HG03175 (cell line): Measurements from ENCODE around the gene GIT1.
"Not testable (repeated sequence)": the region's sequence is repeated elsewhere in the genome, so short reads cannot be mapped to it uniquely, and the experiment has no call there.

Experiments
- ATAC-seq: cut with Tn5 transposase; IDR thresholded peaks from one replicate; pipeline ENCODE4 v1.9.1; 2021; ENCODE audit warnings: mild to moderate bottlenecking, moderate library complexity; ENCODE audit not compliant: unreplicated experiment

The GIT1 gene

DNA sequence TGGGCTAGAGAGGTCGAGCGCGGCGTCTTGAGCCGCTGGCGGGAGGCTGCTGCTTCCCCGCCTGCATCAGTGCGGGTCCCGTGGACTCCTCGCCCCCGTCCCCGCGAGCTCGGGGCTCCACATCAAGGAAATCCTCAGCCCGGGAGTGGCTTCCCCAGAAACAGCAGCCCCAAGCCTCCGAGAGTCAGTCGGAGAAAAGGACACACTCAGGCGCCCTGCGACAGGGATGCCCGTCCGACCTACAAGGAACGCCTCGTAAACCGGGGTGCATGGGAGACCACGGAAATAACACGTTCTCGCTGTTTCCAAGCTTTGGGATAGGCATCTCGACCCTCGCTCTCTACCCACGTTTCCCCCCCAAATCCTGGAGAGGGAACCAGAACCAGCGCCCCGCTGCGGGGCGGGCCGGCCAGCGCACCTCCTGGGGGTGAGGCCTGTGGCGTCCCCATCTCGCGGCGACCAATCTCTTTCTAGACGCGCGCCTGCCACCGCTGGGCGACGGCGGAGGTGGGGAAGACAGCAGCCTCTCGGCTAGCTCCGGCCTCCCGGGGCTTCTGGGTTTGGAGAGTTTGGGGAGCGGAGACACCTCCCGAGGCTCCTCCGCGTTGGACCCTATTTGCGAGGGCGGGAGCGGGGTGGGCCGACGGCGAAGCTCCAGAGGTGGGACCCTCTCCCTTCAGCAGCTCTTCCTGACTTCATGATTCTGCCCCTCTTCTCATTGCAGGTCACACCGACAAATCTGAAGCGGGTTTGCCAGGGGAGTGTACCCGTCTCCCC, 21.7 kb downstream of the GIT1 start:
- peak; percentile 36 for ATAC-seq

DNA sequence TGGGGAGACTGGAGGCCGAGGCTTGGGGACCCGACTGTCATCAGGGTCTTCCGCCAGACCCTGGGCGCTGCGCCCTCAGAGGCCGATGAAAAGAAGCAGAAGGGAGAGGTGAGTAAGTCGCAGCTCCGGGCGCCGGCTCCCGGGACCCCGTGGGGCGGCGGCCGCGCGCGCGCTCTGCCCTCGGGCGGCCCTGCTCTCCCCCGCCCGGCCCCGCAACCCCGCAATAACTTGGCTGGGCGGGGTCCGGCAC, 22.2 kb downstream of the GIT1 start:
- ATAC-seq, result peak; percentile 2

DNA sequence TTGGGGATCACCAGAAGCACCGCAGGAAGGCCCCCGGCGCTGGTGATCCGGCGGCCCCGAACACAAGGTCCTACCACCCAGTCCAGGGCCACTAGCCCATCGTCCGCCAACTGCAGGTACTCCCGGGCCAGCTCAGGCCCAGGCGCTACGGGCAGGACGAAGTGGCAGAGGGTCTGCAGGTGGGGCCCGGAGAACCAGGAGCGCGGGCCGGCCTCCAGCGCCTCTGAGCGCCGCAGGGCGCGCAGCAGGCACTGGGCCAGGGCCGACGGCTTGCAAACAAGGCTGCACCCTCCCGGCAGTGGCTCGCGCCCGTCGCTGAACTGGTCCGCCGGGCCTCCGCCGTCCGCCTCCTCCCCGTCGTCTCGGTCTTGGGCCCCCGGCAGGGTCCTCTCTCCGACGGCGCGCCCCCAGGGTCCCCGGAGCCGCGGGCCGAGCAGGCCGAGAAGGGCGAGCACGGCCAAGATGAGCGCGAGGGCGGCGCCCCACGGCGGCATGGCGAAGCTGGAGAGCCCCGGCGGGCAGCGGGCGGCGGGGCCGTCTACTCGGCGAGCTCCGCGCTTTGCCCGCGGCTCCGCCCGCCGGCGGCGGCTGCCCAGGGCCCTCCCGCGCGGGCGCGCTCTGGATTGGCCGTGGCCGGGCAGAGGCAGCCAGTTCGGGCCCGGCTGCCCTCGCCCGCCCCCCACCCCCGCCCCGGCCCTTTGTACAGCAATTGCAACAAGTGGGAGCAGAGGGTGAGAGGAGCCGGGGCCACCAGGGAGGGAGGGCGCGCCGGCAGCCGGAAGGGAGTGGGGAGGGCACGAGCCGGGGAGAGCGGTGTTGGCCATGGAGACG, 22.8 kb downstream of the GIT1 start, which contains the start of gene ABHD15:
TSS of gene ABHD15 (minus strand) at position 565 of the 831 bp plus-strand sequence. CDS start at position 494, 71 bp downstream.
- peak; percentile 27 for ATAC-seq

DNA sequence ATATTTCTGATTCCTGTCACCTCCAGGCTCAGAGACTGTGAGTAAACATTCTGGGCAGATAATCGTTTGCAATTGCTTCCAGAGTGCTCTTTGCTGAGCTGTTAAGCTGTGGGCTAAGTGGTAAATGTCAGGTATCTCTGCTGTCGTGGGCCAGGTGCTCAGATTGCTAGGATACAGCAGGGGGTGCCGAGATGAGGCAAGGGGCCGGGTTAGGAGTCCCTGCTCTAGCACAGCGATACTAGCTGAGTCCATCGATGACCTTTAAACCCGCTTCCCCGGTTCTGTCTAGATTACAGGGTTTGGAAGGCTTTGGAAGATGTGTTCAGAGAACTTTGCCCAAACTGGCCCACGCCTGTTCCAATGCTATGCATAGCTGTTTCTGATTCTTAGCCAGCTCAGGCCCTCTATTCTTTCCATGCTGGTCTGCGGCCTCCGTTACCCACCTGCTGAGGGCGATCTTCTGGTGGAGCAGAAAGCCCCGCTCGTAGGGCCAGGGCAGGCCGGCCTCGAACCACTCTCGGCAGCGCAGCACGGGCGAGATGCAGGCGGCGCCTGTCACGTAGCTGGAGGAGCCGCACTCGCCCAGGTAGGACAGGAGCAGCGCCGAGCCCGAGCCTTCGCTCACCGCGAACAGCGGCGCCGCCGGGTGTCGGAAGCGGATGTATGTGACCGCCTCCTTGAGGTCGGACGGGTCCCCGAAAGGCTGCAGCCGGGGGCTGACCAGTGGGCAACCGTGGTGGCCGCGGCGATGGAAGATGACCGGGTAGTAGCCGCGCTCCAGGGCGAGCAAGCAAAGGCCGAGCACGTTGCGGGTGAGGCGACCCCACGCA, 23.6 kb downstream of the GIT1 start:
- ATAC-seq, result no peak

DNA sequence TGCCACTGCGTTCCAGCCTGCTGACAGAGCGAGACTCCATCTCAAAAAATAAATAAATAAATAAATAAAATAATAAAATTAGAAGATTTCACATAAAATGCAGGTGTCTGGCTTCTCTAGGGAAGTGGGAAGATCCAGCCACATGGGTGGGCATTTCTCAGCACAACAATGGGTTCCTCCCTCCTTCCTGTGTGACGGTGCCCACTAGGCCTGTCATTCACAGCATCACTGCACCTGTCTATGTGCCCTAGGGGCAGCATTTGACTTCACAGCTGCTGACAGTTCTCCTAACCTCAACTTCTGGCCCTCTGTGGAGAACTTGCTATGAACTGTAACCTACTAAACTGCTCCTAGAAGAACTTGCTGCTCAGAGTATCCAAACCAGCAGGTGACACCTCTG, 25.6 kb downstream of the GIT1 start:
- no peak for ATAC-seq

DNA sequence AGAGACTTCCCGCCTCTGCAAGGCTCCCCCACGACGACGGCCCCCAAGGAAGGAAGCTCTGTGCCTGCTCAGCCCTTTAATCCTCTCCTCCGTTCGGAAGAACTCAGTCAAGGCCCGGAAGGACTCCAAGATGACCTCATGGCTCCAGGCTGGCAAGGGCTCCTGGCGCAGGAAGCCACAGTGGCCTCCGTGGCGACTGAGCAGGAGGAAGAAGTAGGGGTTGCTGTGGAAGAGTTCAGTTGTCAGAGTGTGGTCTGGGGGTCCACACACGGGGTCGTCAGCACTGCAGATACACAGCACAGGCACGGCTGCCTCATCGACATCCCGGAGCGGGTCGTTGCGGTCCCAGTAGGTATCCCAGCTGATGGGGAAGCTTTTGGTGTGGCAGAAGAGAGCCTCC, 26.8 kb downstream of the GIT1 start:
- ATAC-seq, result no peak

DNA sequence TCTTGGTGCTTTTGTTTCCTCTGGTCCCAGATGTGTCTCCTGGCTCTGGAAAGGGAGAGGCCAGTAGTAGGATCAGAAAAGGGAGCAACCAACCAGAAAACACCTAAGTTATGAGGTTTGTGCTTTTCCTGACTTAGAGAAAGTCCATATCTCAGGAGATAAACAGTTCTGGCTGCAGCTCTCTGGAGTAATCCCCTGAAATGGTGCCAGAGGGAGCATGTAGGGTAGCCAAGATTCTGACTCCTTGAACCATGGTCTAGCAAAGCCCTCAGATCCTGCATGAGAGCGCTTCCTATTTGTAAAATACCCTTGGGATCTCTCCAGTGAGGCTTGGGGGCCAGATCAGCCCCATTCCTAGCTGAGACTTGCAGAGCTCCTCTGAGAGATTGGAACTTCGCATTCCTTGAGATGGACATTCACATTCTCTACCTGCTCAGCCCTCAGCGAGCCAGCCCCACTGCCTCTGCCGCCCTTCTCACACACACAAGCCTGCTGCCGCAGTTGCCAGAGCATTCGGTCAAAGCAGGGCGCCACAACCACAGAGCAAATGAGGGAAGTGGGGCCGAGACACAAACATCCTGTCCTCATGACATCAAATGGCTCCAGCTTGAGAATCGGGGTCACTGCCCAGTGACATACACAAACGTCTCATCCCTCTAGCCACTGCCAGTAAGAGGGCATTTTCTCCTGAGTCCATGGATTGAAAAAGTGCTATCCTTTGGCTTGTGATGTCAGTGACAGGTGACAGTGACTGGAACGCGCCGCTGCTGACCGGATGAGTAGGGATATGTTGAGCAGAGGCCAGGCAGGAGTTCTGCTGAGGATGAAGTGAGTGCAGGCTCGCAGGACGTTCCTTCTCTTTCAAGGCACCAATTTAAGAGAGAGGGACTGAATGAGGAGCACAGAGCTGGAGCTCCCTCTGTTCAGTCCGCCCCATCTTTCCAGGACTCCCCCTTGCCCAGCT, 27.6 kb downstream of the GIT1 start:
- no peak for ATAC-seq

DNA sequence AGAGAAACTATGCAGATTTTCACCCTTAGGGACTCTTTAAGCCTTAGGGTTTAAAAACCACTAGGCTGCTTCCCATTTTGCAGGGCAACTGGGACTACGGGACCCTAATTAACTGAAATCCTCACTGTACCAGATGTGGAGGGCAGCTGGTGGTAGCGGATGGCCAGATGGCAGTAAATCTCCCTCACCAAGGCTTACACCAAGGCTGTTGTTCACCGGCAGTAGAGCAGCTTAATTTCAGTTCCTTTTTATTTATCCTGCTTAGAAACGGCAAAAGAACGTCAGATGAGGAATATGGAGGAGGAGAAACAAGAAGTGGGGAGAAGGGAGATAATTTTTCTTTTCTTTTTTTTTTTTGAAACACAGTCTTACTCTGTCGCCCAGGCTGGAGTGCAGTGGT, 29.1 kb downstream of the GIT1 start:
- ATAC-seq, result peak; percentile 42

DNA sequence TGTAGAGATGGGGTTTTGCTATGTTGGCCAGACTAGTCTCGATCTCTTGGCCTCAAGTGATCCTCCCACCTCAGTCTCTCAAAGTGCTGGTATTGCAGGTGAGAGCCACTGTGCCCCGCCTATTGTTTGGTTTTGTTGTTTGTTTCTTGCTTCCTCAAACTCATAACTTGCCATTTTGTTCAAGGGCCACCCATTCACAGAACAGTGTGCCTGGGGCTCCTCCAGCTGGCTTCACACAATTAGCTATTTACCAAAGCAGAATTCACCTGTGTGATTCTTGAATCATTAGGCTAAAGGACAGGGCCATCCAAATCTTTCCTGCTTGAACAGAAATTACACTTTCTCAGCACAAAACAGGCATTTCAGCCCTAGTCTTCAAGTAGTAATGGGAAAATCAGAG, 29.8 kb downstream of the GIT1 start:
- no peak for ATAC-seq

DNA sequence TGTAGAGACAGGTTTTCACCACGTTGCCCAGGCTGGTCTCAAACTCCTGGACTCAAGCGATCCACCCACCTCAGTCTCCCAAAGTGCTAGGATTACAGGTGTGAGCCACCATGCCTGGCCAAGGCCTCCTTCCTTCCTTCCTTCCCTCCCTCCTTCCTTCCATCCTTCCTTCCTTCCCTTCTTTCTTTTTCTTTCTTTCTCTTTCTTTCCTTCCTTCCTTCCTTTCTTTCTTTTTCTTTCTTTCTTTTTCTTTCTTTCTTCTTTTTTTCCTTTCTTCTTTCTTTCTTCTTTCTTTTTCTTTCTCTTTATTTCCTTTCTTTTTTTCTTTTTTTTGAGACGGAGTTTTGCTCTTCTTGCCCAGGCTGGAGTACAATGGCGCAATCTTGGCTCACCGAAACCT, 31.3 kb downstream of the GIT1 start:
- ATAC-seq, result not testable (repeated sequence)

DNA sequence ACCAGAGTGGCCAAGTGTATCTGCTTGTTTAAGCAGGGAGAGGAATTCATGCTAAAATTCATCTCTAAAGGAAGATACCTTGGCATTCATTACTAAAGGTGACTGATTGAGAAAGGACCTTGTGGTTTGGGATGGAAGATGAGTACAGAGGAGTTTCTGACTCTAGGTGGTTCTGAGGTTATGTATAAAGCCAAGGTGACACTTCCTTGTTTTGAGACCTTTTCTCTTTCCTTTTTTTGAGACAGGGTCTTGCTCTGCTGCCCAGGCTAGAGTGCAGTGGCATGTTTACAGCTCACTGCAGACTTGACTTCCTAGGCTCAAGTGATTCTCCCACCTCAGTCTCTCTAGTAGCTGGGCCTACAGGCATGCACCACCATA, 31.7 kb downstream of the GIT1 start:
- peak; percentile 45 for ATAC-seq

DNA sequence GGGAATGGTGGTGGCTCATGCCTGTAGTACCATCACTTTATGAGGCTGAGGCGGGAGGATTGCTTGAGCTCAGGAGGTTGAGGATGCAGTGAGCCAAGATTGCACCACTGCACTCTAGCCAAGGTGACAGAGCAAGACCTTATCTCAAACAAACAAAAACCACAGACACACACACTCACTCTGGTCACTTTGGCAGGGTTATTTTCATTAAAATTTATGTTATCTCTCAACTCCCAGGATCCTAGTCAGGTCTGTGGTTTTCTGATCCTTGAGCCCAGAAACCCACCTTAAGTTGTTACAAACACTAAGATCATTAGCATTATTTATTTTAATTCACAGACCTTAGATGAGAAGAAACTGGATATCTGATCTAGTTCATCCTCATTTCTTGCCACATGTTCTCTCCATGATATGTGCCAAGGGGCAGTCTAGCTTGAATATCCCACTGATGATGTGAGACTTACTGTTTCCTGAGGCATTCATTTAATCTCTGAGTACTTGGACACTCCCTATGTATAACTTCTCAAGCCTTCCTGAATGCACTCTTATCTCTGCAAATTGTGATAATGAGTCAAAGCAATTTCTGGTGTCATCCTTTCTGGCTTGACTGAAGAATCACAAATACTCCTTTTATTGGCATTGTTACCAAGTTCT, 32.2 kb downstream of the GIT1 start:
- ATAC-seq, result no peak

DNA sequence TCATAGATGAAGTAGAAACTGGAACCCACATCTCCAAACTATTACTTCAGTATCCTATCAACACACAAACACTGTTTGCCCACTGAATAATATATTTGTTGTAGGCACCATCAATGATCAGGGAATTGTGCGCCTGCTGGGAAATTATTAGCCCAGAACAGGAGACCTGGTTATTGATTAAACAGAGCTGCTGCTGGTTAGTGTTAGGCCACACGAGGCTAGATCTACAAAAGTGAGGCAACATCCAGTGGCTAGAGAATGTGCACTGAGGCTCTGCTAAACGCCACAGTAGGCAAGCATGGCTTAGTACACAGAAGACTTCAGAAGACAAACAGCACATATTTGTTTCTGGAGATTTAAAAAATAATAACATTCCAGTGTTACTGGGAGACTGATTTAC, 33.6 kb downstream of the GIT1 start:
- ATAC-seq, result no peak

DNA sequence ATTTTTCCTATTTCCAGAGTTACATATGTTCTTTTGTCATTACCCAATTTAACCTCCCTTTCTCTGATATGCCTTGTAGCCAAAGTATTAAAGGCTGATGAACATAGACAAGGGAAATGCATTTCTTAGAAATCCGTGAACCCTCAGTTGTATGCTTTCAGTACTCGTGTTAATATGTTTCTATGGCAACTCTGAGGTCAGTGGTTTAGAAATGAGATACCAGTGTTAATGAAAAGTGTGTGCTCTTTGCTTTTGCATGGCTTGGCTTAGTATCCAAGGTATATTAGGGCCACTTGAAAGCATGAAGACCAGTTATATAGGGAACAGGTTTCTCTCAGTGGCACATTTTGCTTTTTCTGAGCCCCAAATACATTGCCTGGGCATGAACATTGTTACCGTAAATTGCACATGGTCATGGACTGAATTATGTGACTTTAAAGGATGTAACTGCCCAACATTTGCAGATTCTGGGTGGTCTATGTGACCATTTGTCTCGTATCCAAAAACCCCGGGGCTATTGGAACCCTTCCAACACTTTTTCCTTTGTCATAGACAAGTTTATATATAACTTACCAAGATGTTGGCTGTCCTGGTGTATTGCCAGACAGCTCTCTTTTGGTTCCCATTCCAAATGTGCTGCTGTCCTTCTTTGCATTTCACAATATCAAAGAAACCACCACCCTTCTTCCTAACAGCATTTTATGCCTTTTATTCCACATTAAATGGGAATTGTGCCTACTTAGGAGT, 40.1 kb downstream of the GIT1 start:
- ATAC-seq, result peak; percentile 57

DNA sequence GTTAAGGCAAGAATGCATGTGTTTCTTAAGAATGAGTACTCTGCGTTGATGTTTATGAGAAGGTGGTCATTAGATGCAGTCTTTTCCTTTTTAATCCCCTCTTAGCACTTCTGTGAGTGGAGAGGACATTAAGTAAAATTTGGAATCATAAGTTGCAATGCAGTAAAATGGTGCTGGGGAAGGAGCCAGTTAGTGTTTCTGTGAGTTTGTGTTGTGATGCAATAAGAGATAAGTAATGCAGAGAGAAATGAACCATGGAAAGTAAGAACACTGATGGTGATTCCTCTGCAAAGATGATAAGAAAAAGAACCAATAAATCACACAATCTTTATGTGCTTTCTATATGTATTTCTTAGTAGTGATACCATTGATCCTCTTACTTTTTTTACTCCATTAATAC, 42.6 kb downstream of the GIT1 start:
- ATAC-seq, result no peak

DNA sequence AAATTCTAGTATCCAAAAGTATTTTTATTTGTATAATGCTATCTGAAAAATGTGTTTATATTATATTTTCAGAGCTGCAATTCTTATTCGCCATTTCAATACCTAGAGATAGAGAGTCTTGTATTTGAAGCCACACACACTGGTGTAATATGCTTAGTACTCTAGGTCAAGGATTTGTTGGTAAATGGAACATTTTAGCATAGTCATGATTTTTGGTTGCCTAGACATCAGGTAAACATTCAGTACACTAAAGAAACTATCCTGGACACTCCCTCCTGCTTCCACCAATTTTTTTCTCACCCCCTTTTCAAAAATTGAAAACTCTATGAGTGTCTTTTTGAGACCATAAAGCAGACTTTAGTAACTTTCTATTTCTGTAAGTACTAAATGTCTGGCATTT, 43.4 kb downstream of the GIT1 start:
- ATAC-seq, result no peak

DNA sequence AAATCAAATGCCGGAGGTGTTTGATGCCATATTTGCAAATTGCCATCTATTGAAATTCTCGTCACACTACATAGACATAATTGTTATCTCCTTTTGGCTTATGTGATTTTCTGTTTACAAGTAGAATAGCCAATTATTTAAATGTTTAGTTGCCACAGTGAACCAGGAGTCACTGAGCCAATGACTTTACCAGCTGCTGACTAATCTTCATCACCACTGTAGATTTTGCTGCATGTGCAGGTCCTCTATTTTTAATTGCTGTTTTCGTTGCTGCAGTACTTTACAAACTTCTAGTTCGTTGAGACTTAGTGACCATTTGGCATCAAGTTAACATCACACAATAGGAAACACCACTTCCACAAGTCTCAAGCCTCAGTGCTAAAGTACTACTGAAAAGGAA, 45.4 kb downstream of the GIT1 start:
- no peak for ATAC-seq

DNA sequence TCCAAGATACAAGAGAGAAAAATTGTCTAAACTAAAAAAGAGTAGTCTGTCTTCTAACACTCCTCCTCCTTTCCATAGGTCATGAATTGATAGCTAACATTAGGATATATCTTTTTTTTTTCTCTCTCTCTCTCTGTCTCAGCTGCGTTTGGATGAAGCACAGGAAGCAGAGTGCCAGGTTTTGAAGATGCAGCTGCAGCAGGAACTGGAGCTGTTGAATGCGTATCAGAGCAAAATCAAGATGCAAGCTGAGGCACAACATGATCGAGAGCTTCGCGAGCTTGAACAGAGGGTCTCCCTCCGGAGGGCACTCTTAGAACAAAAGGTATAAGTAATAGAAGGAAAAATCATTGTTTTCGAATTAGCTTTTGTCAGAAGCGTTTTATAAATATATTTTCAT, 55.5 kb downstream of the GIT1 start:
- ATAC-seq, result no peak

DNA sequence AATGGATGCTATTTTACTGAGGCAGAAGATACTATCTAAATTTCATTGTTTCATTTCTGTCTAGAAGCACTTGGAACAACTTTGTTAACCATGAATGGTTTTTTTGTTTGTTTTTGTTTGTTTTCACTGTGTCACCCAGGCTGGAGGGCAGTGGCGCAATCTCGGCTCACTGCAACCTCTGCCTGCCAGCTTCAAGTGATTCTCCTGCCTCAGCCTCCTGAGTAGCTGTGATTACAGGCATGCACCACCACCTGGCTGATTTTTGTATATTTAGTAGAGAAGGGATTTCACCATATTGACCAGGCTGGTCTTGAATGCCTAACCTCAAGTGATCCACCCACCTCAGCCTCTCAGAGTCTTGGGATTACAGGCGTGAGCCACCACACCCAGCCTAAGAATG, 63.1 kb downstream of the GIT1 start:
- ATAC-seq, result no peak
